HEK293 (cell line): Measurements from ENCODE around the gene BANF2.

Experiments used
- CTCF ChIA-PET: fragments of 350-600 bp; formaldehyde crosslinking; extraction: SDS; loops from one replicate; lab custom pipeline; 2021; ENCODE audit warnings: antibody characterized with exemption; lab: Yijun Ruan, JAX
- POLR2A ChIA-PET: fragments of 300-600 bp; formaldehyde crosslinking; extraction: SDS; loops from one replicate; lab custom pipeline; 2020; ENCODE audit warnings: antibody characterized with exemption, inconsistent platforms; lab: Yijun Ruan, JAX
- H3K27ac ChIP-seq: fragments of 200-500 bp; sonication (Bioruptor generic); 2 replicates; pipeline ENCODE4 v1.5.1; 2014; ENCODE audit warnings: low read depth, low read length, control low read depth, inconsistent platforms; ENCODE audit errors: extremely low read depth
- H3K36me3 ChIP-seq, 2 experiments: fragments of 200-500 bp in 1 of 2; sonication (Bioruptor generic) in 1 of 2; 1 replicate in 1 of 2; 2 replicates in 1 of 2; pipeline ENCODE4 v1.5.1; 2014 to 2017; ENCODE audit warnings: inconsistent platforms in 2 of 2, low read length in 2 of 2; ENCODE audit not compliant: control insufficient read depth in 2 of 2, insufficient read depth in 1 of 2
- H3K4me1 ChIP-seq: fragments of 200-500 bp; sonication (Bioruptor generic); 2 replicates; pipeline ENCODE4 v1.5.1; 2014; ENCODE audit warnings: mild to moderate bottlenecking, low read length, inconsistent platforms; ENCODE audit not compliant: control insufficient read depth, insufficient read depth
- H3K4me3 ChIP-seq: 2 replicates; pipeline ENCODE4 v1.5.1; 2011; ENCODE audit warnings: low read depth, mild to moderate bottlenecking, control low read depth, low read length, moderate library complexity
- H3K9me3 ChIP-seq: fragments of 200-500 bp; sonication (Bioruptor generic); 2 replicates; pipeline ENCODE4 v1.5.1; 2014; ENCODE audit warnings: low read depth, low read length, inconsistent platforms; ENCODE audit not compliant: control insufficient read depth, insufficient read depth
- ELK4 ChIP-seq: IDR thresholded peaks from 2 replicates; pipeline ENCODE4 v1.6.1; 2011; ENCODE audit warnings: mild to moderate bottlenecking, low read depth, low read length, borderline replicate concordance
- INSM2 ChIP-seq: fragments of 450-650 bp; formaldehyde crosslinking; IDR thresholded peaks from 2 replicates; pipeline ENCODE4 v1.5.1; 2016; ENCODE audit warnings: missing biosample characterization, missing genetic modification characterization
- KLF9 ChIP-seq: fragments of 450-650 bp; formaldehyde crosslinking; IDR thresholded peaks from 2 replicates; pipeline ENCODE4 v1.5.1; 2016; ENCODE audit warnings: missing biosample characterization, missing genetic modification characterization, low read depth
- MEIS1 ChIP-seq: sonication (generic); formaldehyde crosslinking; IDR thresholded peaks from 2 replicates; pipeline ENCODE4 v1.8.1; 2022; ENCODE audit warnings: missing genetic modification reagents, mild to moderate bottlenecking, borderline replicate concordance
- PRDM10 ChIP-seq: fragments of 450-650 bp; formaldehyde crosslinking; IDR thresholded peaks from 2 replicates; pipeline ENCODE4 v1.5.1; 2016; ENCODE audit warnings: missing biosample characterization, missing genetic modification characterization
- REPIN1 ChIP-seq: fragments of 450-650 bp; formaldehyde crosslinking; IDR thresholded peaks from 2 replicates; pipeline ENCODE4 v1.5.1; 2017; ENCODE audit warnings: missing biosample characterization, missing genetic modification characterization, low read depth
- SP7 ChIP-seq: fragments of 450-650 bp; formaldehyde crosslinking; IDR thresholded peaks from 2 replicates; pipeline ENCODE4 v1.5.1; 2016; ENCODE audit warnings: missing biosample characterization, missing genetic modification characterization
- ZBTB21 ChIP-seq: fragments of 450-650 bp; formaldehyde crosslinking; IDR thresholded peaks from 2 replicates; pipeline ENCODE4 v1.5.1; 2017; ENCODE audit warnings: missing biosample characterization, missing genetic modification characterization
- ZNF140 ChIP-seq: fragments of 450-650 bp; formaldehyde crosslinking; IDR thresholded peaks from 2 replicates; pipeline ENCODE4 v1.5.1; 2016; ENCODE audit warnings: missing biosample characterization, missing genetic modification characterization
- ZNF18 ChIP-seq: fragments of 450-650 bp; formaldehyde crosslinking; IDR thresholded peaks from 2 replicates; pipeline ENCODE4 v1.5.1; 2016; ENCODE audit warnings: missing biosample characterization, missing genetic modification characterization
- ZNF184 ChIP-seq: fragments of 450-650 bp; IDR thresholded peaks from 2 replicates; pipeline ENCODE4 v1.5.1; 2018; ENCODE audit warnings: missing biosample characterization, mild to moderate bottlenecking, missing genetic modification characterization
- ZNF335 ChIP-seq: fragments of 450-650 bp; formaldehyde crosslinking; conservative IDR thresholded peaks from 2 replicates; pipeline ENCODE4 v1.5.1; 2016; ENCODE audit warnings: missing biosample characterization, missing genetic modification characterization
- ZNF37A ChIP-seq: fragments of 450-650 bp; IDR thresholded peaks from 2 replicates; pipeline ENCODE4 v1.5.1; 2018; ENCODE audit warnings: missing biosample characterization, missing genetic modification characterization
- ZNF518A ChIP-seq: fragments of 450-650 bp; formaldehyde crosslinking; conservative IDR thresholded peaks from 2 replicates; pipeline ENCODE4 v1.5.1; 2016; ENCODE audit warnings: low read depth, missing biosample characterization, missing genetic modification characterization
- ZNF670 ChIP-seq: fragments of 450-650 bp; formaldehyde crosslinking; IDR thresholded peaks from 2 replicates; pipeline ENCODE4 v1.5.1; 2016; ENCODE audit warnings: missing biosample characterization, missing genetic modification characterization, low read depth
- ZNF76 ChIP-seq: fragments of 450-650 bp; formaldehyde crosslinking; IDR thresholded peaks from 2 replicates; pipeline ENCODE4; 2016; ENCODE audit warnings: low read depth, missing biosample characterization, missing genetic modification characterization, borderline replicate concordance
- ZSCAN18 ChIP-seq: fragments of 450-650 bp; formaldehyde crosslinking; IDR thresholded peaks from 2 replicates; pipeline ENCODE4 v1.5.1; 2016; ENCODE audit warnings: missing biosample characterization, missing genetic modification characterization
- ZSCAN4 ChIP-seq: fragments of 450-650 bp; formaldehyde crosslinking; IDR thresholded peaks from 2 replicates; pipeline ENCODE4 v1.5.1; 2017; ENCODE audit warnings: missing biosample characterization, missing genetic modification characterization

Gene BANF2

GRCh38 chr20:17722493-17723300 is 22.9 kb downstream of the BANF2 start:
- CTCF ChIA-PET = no interaction called here
- H3K27ac ChIP-seq = no peak overlapping the region
- TF ChIP-seq ZNF37A (tag by site-specific recombination) (no peak), ZNF670 (no peak), ZNF140 (tag by site-specific recombination) (no peak), ZNF518A (tag by site-specific recombination) (no peak), SP7 (tag by site-specific recombination) (no peak), MEIS1 (no peak)
- no peak overlapping the region for H3K4me3 ChIP-seq
- no peaks in the 10 kb centered on the region for H3K9me3 ChIP-seq
- H3K36me3 ChIP-seq = no peaks in the 10 kb centered on the region
- H3K4me1 ChIP-seq = no peaks in the 10 kb centered on the region
- POLR2A ChIA-PET = no interaction called here

- Histone ChIP-seq H3K9me3 (no peaks in the 10 kb centered on the region), H3K36me3 (no peaks in the 10 kb centered on the region), H3K4me1 (no peaks in the 10 kb centered on the region), H3K4me3 (no peak overlapping the region), H3K27ac (no peak overlapping the region)
- POLR2A ChIA-PET = no interaction called here
- CTCF ChIA-PET = no interaction called here
- TF ChIP-seq ELK4 = no peak
- TF ChIP-seq KLF9 (tag by site-specific recombination) = no peak
- no peak for TF ChIP-seq ZNF335 (tag by site-specific recombination)
- TF ChIP-seq ZSCAN18 (tag by site-specific recombination) = no peak
- TF ChIP-seq INSM2 (tag by site-specific recombination) = no peak
- no peak for TF ChIP-seq ZNF76 (tag by site-specific recombination)
- no peak for TF ChIP-seq ZSCAN4
- no peak for TF ChIP-seq ZNF184
- no peak for TF ChIP-seq PRDM10
- no peak for TF ChIP-seq ZNF18 (tag by site-specific recombination)
- no peak for TF ChIP-seq ZBTB21
- TF ChIP-seq REPIN1 (tag by site-specific recombination) = no peak
Measured at GRCh38 chr20:17723301-17723691, 23.5 kb downstream of the BANF2 start.
